GM23338 (cell line): Measurements from ENCODE around the gene SLIT1.

ENCODE experiments used
- CREB1 ChIP-seq: fragments of 250-450 bp; sonication (Bioruptor Pico); IDR thresholded peaks from 2 replicates; pipeline ENCODE4 v1.5.0; 2020; ENCODE audit warnings: low read depth, mild to moderate bottlenecking, moderate library complexity
- EZH2 ChIP-seq: fragments of 200-600 bp; sonication (generic); IDR thresholded peaks from one replicate; pipeline ENCODE4 v1.8.0; 2017; ENCODE audit warnings: antibody characterized with exemption, mild to moderate bottlenecking, low read depth; ENCODE audit not compliant: unreplicated experiment
- POLR2AphosphoS5 ChIP-seq: IDR thresholded peaks from 2 replicates; pipeline ENCODE4 v1.6.1; 2016; ENCODE audit warnings: antibody characterized with exemption, low read depth
- ZNF331 ChIP-seq: fragments of 250-450 bp; sonication (Bioruptor Pico); IDR thresholded peaks from 2 replicates; pipeline ENCODE4 v1.5.0; 2020; ENCODE audit warnings: low read depth, mild to moderate bottlenecking, moderate library complexity
- TF ChIP-seq, protein P1 (sequence below), 2 experiments: fragments of 200-600 bp in 1 of 2; sonication (generic) in 1 of 2; conservative IDR thresholded peaks; 2 replicates each; pipeline versions ENCODE4 v1.5.1 to v1.6.1; 2016 to 2017; ENCODE audit warnings: antibody characterized with exemption in 2 of 2, low read depth in 2 of 2, mild to moderate bottlenecking in 2 of 2, moderate library complexity in 1 of 2
- TF ChIP-seq, protein P2 (sequence below): IDR thresholded peaks from 2 replicates; pipeline ENCODE4 v1.6.1; 2016; ENCODE audit warnings: antibody characterized with exemption
- TF ChIP-seq, protein P3 (sequence below): IDR thresholded peaks from one replicate; pipeline ENCODE4 v1.6.1; 2018; ENCODE audit warnings: antibody characterized with exemption; ENCODE audit not compliant: unreplicated experiment

DNA sequence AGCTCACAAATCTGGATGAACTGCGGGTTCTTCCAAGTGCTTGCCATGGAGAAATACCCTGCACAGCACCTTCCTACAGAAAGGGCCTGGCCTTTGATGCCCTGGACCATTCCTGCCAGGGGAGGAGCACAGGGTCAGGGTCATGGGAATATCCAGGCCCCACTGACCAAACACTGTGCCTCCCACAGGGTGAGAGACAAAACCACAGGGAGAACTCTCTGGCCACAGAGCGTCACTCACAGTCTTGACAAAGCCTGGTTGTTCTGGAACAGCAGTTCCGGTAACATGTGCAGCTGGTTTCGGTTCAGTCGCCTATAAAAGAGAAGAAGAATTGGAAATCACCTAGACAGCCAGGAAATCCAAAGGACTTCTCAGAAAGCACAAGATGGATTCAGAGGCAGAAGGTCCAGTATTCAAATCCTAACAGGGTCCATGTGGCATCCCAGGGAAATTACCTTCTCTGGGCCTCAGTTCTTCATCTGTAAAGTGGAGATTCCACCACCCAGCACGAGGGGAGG lies 28.1 kb downstream of the SLIT1 start:
- TF ChIP-seq, protein P1, sequence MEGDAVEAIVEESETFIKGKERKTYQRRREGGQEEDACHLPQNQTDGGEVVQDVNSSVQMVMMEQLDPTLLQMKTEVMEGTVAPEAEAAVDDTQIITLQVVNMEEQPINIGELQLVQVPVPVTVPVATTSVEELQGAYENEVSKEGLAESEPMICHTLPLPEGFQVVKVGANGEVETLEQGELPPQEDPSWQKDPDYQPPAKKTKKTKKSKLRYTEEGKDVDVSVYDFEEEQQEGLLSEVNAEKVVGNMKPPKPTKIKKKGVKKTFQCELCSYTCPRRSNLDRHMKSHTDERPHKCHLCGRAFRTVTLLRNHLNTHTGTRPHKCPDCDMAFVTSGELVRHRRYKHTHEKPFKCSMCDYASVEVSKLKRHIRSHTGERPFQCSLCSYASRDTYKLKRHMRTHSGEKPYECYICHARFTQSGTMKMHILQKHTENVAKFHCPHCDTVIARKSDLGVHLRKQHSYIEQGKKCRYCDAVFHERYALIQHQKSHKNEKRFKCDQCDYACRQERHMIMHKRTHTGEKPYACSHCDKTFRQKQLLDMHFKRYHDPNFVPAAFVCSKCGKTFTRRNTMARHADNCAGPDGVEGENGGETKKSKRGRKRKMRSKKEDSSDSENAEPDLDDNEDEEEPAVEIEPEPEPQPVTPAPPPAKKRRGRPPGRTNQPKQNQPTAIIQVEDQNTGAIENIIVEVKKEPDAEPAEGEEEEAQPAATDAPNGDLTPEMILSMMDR (conservative IDR thresholded peaks at IDR 0.05; ENCODE audit: low read depth in 2 of 2), result no peak
- TF ChIP-seq POLR2AphosphoS5 (no peak), EZH2 (no peak), CREB1 (no peak), ZNF331 (CRISPR knock-in tag) (no peak)
- TF ChIP-seq, protein P2, sequence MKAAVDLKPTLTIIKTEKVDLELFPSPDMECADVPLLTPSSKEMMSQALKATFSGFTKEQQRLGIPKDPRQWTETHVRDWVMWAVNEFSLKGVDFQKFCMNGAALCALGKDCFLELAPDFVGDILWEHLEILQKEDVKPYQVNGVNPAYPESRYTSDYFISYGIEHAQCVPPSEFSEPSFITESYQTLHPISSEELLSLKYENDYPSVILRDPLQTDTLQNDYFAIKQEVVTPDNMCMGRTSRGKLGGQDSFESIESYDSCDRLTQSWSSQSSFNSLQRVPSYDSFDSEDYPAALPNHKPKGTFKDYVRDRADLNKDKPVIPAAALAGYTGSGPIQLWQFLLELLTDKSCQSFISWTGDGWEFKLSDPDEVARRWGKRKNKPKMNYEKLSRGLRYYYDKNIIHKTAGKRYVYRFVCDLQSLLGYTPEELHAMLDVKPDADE, result no peak
- TF ChIP-seq, protein P3, sequence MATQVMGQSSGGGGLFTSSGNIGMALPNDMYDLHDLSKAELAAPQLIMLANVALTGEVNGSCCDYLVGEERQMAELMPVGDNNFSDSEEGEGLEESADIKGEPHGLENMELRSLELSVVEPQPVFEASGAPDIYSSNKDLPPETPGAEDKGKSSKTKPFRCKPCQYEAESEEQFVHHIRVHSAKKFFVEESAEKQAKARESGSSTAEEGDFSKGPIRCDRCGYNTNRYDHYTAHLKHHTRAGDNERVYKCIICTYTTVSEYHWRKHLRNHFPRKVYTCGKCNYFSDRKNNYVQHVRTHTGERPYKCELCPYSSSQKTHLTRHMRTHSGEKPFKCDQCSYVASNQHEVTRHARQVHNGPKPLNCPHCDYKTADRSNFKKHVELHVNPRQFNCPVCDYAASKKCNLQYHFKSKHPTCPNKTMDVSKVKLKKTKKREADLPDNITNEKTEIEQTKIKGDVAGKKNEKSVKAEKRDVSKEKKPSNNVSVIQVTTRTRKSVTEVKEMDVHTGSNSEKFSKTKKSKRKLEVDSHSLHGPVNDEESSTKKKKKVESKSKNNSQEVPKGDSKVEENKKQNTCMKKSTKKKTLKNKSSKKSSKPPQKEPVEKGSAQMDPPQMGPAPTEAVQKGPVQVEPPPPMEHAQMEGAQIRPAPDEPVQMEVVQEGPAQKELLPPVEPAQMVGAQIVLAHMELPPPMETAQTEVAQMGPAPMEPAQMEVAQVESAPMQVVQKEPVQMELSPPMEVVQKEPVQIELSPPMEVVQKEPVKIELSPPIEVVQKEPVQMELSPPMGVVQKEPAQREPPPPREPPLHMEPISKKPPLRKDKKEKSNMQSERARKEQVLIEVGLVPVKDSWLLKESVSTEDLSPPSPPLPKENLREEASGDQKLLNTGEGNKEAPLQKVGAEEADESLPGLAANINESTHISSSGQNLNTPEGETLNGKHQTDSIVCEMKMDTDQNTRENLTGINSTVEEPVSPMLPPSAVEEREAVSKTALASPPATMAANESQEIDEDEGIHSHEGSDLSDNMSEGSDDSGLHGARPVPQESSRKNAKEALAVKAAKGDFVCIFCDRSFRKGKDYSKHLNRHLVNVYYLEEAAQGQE, result no peak
